WTC11 (cell line): ENCODE measurements around the gene PMIS2.

Experiments used
- ATF3 ChIP-seq: sonication (generic); formaldehyde crosslinking; conservative IDR thresholded peaks from 2 replicates; pipeline ENCODE4 v1.8.1; 2022; ENCODE audit warnings: mild to moderate bottlenecking, missing genetic modification reagents
- CBFB ChIP-seq: sonication (generic); formaldehyde crosslinking; IDR thresholded peaks from 2 replicates; pipeline ENCODE4 v1.8.1; 2022; ENCODE audit warnings: mild to moderate bottlenecking, low read depth, missing genetic modification reagents
- CTCF ChIP-seq: fragments of 200-600 bp; IDR thresholded peaks from 2 replicates; pipeline ENCODE4 v1.8.0; 2022; ENCODE audit warnings: antibody characterized with exemption
- E2F1 ChIP-seq: sonication (generic); formaldehyde crosslinking; IDR thresholded peaks from 2 replicates; pipeline ENCODE4 v1.8.0; 2022; ENCODE audit warnings: mild to moderate bottlenecking, missing genetic modification reagents
- MAX ChIP-seq: sonication (generic); formaldehyde crosslinking; IDR thresholded peaks from 2 replicates; pipeline ENCODE4 v1.8.0; 2022; ENCODE audit warnings: mild to moderate bottlenecking, missing genetic modification reagents
- NFYB ChIP-seq: sonication (generic); formaldehyde crosslinking; conservative IDR thresholded peaks from 2 replicates; pipeline ENCODE4 v1.8.0; 2022; ENCODE audit warnings: low read depth, missing genetic modification reagents
- SMAD3 ChIP-seq: sonication (generic); formaldehyde crosslinking; IDR thresholded peaks from 2 replicates; pipeline ENCODE4 v1.8.0; 2022; ENCODE audit warnings: missing genetic modification reagents, mild to moderate bottlenecking, borderline replicate concordance
- SP1 ChIP-seq: sonication (generic); formaldehyde crosslinking; conservative IDR thresholded peaks from 2 replicates; pipeline ENCODE4 v1.8.1; 2022; ENCODE audit warnings: missing genetic modification reagents
- ZNF263 ChIP-seq: sonication (generic); formaldehyde crosslinking; IDR thresholded peaks from 2 replicates; pipeline ENCODE4 v1.8.1; 2022; ENCODE audit warnings: low read depth, mild to moderate bottlenecking, moderate library complexity, missing genetic modification reagents

- TF ChIP-seq CTCF, result no peak
- no peak for TF ChIP-seq NFYB (CRISPR knock-in tag)
- TF ChIP-seq ATF3, result no peak
- TF ChIP-seq ZNF263 (CRISPR knock-in tag), result no peak
- no peak for TF ChIP-seq SP1 (CRISPR knock-in tag)
- no peak for TF ChIP-seq E2F1 (CRISPR knock-in tag)
- no peak for TF ChIP-seq MAX (CRISPR knock-in tag)
- TF ChIP-seq SMAD3 (CRISPR knock-in tag), result no peak
- no peak for TF ChIP-seq CBFB (CRISPR knock-in tag)
Measured at GRCh38 chr19:35559781-35560180, 26.2 kb upstream of the PMIS2 start.
